Activated CD4-positive, CD25-positive, alpha-beta regulatory T cell treated with anti-CD3 and anti-CD28 coated beads, Interleukin-2, amount 50 U/mL, for 72 hours (primary cell): ENCODE results near the gene ZNF280A.
"Not testable (repeated sequence)": the region's sequence is repeated elsewhere in the genome, so short reads cannot be mapped to it uniquely, and the experiment has no call there.

Experiments used
- DNase-seq: peaks from one replicate; pipeline ENCODE4 v3.0.0; 2021

The ZNF280A gene

GRCh38 chr22:22538226-22538989, 18.3 kb upstream of the ZNF280A start:
- no peak for DNase-seq

- DNase-seq, result no peak
Observed at GRCh38 chr22:22536916-22537315, 16.8 kb upstream of the ZNF280A start.

GRCh38 chr22:22536515-22536914, 16.4 kb upstream of the ZNF280A start:
- DNase-seq, result no peak

GRCh38 chr22:22535662-22536061, 15.6 kb upstream of the ZNF280A start:
- no peak for DNase-seq

- DNase-seq, result no peak
Observed at GRCh38 chr22:22534604-22535415, 14.7 kb upstream of the ZNF280A start.

- no peak for DNase-seq
Observed at GRCh38 chr22:22533863-22534262, 13.8 kb upstream of the ZNF280A start.

- DNase-seq, result no peak
Observed at GRCh38 chr22:22533417-22533816, 13.3 kb upstream of the ZNF280A start.

- DNase-seq, result not testable (repeated sequence)
Observed at GRCh38 chr22:22532547-22533071, 12.5 kb upstream of the ZNF280A start.

GRCh38 chr22:22531770-22532546, 11.9 kb upstream of the ZNF280A start:
- no peak for DNase-seq

- no peak for DNase-seq
Observed at GRCh38 chr22:22528780-22529179, 8.7 kb upstream of the ZNF280A start.

- DNase-seq, result no peak
Observed at GRCh38 chr22:22527312-22527711, 7.2 kb upstream of the ZNF280A start.

GRCh38 chr22:22526125-22526912, 6.2 kb upstream of the ZNF280A start:
- no peak for DNase-seq

GRCh38 chr22:22523494-22523893, 3.4 kb upstream of the ZNF280A start:
- DNase-seq, result no peak

GRCh38 chr22:22521631-22522030, 1.6 kb upstream of the ZNF280A start:
- no peak for DNase-seq

GRCh38 chr22:22520667-22521602, 865 bp upstream of the ZNF280A start:
- DNase-seq, result no peak

- no peak for DNase-seq
Observed at GRCh38 chr22:22519591-22519990, 479 bp downstream of the ZNF280A start.

GRCh38 chr22:22516992-22517391, 3.1 kb downstream of the ZNF280A start:
- DNase-seq, result no peak

- no peak for DNase-seq
Observed at GRCh38 chr22:22515890-22516289, 4.2 kb downstream of the ZNF280A start.

- DNase-seq, result not testable (repeated sequence)
Observed at GRCh38 chr22:22514431-22514830, 5.6 kb downstream of the ZNF280A start.

GRCh38 chr22:22513619-22514018, 6.5 kb downstream of the ZNF280A start:
- no peak for DNase-seq

- no peak for DNase-seq
Observed at GRCh38 chr22:22512951-22513350, 7.1 kb downstream of the ZNF280A start.
